SU-DHL-6 (cell line): Measurements from ENCODE around the gene GAB2.
"Not testable (repeated sequence)": the region's sequence is repeated elsewhere in the genome, so short reads cannot be mapped to it uniquely, and the experiment has no call there.

Source experiments
- H2AFZ ChIP-seq: fragments of 200-600 bp; sonication (generic); 2 replicates; pipeline ENCODE4 v1.6.1; 2014; ENCODE audit warnings: low read depth, mild to moderate bottlenecking, moderate library complexity, mixed read lengths, antibody characterized with exemption, low read length; ENCODE audit not compliant: severe bottlenecking
- H3F3A ChIP-seq: fragments of 200-600 bp; shearing (Covaris generic); 2 replicates; pipeline ENCODE4 v1.6.0; 2016; ENCODE audit warnings: antibody characterized with exemption, mild to moderate bottlenecking; ENCODE audit not compliant: insufficient read depth
- H3K27ac ChIP-seq: fragments of 200-600 bp; sonication (generic); 2 replicates; pipeline ENCODE4 v1.5.1; 2016; ENCODE audit warnings: low read depth, mild to moderate bottlenecking, low read length, moderate library complexity, mixed read lengths
- H3K27me3 ChIP-seq: fragments of 200-600 bp; sonication (generic), shearing (Covaris generic); 2 replicates; pipeline ENCODE4 v1.6.0; 2014; ENCODE audit warnings: mild to moderate bottlenecking, low read length
- H3K36me3 ChIP-seq: fragments of 200-600 bp; sonication (generic); 2 replicates; pipeline ENCODE4 v1.6.1; 2014; ENCODE audit warnings: mild to moderate bottlenecking, low read length, mixed read lengths
- H3K4me2 ChIP-seq: fragments of 300-600, 200-600 bp; shearing (Covaris generic), sonication (generic); 2 replicates; pipeline ENCODE4 v1.6.0; 2014; ENCODE audit warnings: low read length, low read depth, mild to moderate bottlenecking; ENCODE audit not compliant: poor library complexity, severe bottlenecking
- H3K4me3 ChIP-seq: fragments of 200-600 bp; sonication (generic); 2 replicates; pipeline ENCODE4 v1.5.1; 2014; ENCODE audit warnings: antibody characterized with exemption, low read length, mild to moderate bottlenecking, mixed read lengths; ENCODE audit not compliant: insufficient read depth, poor library complexity, severe bottlenecking
- H3K79me2 ChIP-seq: fragments of 200-600 bp; sonication (generic); 2 replicates; pipeline ENCODE4 v1.6.1; 2014; ENCODE audit warnings: mild to moderate bottlenecking, low read length, moderate library complexity; ENCODE audit not compliant: insufficient read depth
- H3K9ac ChIP-seq: fragments of 200-600 bp; sonication (generic); 2 replicates; pipeline ENCODE4 v1.7.0; 2014; ENCODE audit warnings: mild to moderate bottlenecking, low read length
- H3K9me2 ChIP-seq: fragments of 200-600 bp; sonication (generic); replicated peaks from 2 replicates; pipeline ENCODE4 v1.6.1; 2014; ENCODE audit warnings: low read length; ENCODE audit not compliant: insufficient read depth
- H3K9me3 ChIP-seq: fragments of 200-600 bp; sonication (generic); 2 replicates; pipeline ENCODE4 v1.6.1; 2014; ENCODE audit warnings: low read length, mixed read lengths; ENCODE audit not compliant: insufficient read depth
- H4K20me1 ChIP-seq: fragments of 200-600 bp; sonication (generic); 2 replicates; pipeline ENCODE4 v1.6.1; 2014; ENCODE audit warnings: low read depth, mild to moderate bottlenecking, antibody characterized with exemption, low read length, moderate library complexity, mixed read lengths
- EZH2phosphoT487 ChIP-seq: fragments of 200-600 bp; sonication (generic), shearing (Covaris generic); conservative IDR thresholded peaks from 2 replicates; pipeline ENCODE4 v1.6.1; 2018; ENCODE audit warnings: mild to moderate bottlenecking, antibody characterized with exemption, low read length, moderate library complexity, mixed read lengths
- TF ChIP-seq, protein P1 (sequence below): fragments of 200-600 bp; sonication (generic); IDR thresholded peaks from one replicate; pipeline ENCODE4 v1.5.1; 2017; ENCODE audit warnings: antibody characterized with exemption, mild to moderate bottlenecking, low read length, moderate library complexity; ENCODE audit not compliant: insufficient read depth, poor library complexity, severe bottlenecking

GAB2 gene

DNA sequence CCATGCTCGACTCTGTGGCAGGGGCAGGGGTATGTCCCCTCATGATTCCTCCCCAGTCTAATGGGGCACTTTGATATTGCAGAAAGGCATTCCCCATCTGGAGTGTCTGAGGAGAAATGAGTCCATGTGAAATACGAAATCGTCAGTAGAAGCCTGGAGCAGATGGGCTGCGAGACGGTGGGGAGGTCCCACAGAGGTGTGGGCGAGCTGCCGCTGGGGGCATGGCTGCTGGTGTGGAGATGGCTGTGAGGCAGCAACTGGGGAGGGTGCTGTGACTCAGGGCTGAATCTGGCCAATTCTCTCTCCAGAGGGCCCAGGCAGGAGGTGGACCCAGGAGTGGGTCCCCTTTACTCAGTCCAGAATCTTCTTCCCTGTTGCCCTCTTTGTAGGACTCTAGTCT is 240.4 kb downstream of the GAB2 start:
- Histone ChIP-seq H3K36me3 (no peaks in the 10 kb centered on the region), H3K9ac (no peak overlapping the region), H3K27me3 (no peaks in the 10 kb centered on the region), H3K79me2 (no peaks in the 10 kb centered on the region), H3K9me2 (no peaks in the 10 kb centered on the region), H3K9me3 (no peaks in the 10 kb centered on the region), H4K20me1 (no peaks in the 10 kb centered on the region), H3K27ac (no peak overlapping the region), H3F3A (no peaks in the 10 kb centered on the region), H3K4me2 (no peak overlapping the region), H3K4me3 (no peak overlapping the region), H2AFZ (no peak overlapping the region)
- TF ChIP-seq, protein P1, sequence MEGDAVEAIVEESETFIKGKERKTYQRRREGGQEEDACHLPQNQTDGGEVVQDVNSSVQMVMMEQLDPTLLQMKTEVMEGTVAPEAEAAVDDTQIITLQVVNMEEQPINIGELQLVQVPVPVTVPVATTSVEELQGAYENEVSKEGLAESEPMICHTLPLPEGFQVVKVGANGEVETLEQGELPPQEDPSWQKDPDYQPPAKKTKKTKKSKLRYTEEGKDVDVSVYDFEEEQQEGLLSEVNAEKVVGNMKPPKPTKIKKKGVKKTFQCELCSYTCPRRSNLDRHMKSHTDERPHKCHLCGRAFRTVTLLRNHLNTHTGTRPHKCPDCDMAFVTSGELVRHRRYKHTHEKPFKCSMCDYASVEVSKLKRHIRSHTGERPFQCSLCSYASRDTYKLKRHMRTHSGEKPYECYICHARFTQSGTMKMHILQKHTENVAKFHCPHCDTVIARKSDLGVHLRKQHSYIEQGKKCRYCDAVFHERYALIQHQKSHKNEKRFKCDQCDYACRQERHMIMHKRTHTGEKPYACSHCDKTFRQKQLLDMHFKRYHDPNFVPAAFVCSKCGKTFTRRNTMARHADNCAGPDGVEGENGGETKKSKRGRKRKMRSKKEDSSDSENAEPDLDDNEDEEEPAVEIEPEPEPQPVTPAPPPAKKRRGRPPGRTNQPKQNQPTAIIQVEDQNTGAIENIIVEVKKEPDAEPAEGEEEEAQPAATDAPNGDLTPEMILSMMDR, result no peak
- no peak for TF ChIP-seq EZH2phosphoT487

DNA sequence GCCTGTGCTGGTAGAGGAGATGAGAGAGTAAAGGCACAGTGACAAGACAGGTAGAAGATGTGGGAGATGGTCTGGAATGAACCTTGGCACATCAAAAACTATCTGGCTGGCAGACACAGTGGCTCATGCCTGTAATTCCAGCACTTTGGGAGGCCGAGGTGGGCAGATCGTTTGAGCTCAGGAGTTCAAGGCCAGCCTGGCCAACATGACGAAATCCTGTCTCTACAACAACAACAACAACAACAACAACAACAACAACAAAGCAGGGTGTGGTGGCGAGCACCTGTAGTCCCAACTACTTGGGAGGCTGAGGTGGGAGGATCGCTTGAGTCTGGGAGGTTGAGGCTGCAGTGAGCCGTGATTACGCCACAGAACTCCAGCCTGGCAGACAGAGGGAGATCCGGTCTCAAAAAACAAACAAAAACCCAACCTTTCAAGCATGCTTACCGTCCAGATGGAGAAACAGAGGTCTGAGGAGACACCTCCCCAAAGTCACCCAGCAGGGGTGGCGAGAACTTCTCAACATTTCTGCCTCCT is 240.9 kb downstream of the GAB2 start:
- Histone ChIP-seq H3K27ac (no peak overlapping the region), H3F3A (no peaks in the 10 kb centered on the region), H3K4me3 (no peak overlapping the region), H3K9me3 (no peaks in the 10 kb centered on the region), H3K27me3 (no peaks in the 10 kb centered on the region), H2AFZ (no peak overlapping the region), H3K9ac (no peak overlapping the region), H3K9me2 (no peaks in the 10 kb centered on the region), H3K4me2 (no peak overlapping the region), H4K20me1 (no peaks in the 10 kb centered on the region), H3K36me3 (no peaks in the 10 kb centered on the region), H3K79me2 (no peaks in the 10 kb centered on the region)
- TF ChIP-seq, protein P1, result no peak
- TF ChIP-seq EZH2phosphoT487, result no peak

DNA sequence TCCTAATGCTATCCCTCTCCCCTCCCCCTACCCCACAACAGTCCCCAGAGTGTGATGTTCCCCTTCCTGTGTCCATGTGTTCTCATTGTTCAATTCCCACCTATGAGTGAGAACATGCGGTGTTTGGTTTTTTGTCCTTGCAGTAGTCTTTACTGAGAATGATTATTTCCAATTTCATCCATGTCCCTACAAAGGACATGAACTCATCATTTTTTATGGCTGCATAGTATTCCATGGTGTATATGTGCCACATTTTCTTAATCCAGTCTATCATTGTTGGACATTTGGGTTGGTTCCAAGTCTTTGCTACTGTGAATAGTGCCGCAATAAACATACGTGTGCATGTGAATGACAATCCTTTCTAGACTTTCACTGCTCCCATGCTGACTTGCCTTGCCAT is 241.8 kb downstream of the GAB2 start:
- not testable (repeated sequence) for H3K79me2 ChIP-seq, H3K36me3 ChIP-seq

DNA sequence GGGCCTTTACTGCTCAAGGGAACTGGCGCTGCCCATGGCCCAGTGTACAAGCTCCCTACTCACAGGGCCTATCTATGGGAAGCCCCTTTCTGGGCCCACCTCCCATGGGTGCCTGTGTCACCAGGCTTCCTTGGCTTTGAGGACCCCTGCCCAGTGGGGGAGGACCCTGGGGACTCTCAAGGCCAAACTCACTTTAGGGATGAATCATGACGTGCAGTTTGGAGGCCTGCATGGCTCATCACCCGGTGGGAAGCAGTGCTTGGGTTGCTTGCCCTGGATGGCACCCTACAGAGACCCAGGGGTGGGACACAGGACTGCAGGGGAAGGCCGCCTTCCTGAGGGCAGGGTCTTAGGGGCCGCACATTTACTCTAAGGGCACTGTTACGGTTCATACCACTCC is 245.7 kb downstream of the GAB2 start:
- Histone ChIP-seq H4K20me1 (no peaks in the 10 kb centered on the region), H2AFZ (no peak overlapping the region), H3K27me3 (no peaks in the 10 kb centered on the region), H3K79me2 (no peaks in the 10 kb centered on the region), H3F3A (no peaks in the 10 kb centered on the region), H3K36me3 (no peaks in the 10 kb centered on the region), H3K4me2 (no peak overlapping the region), H3K9me2 (no peaks in the 10 kb centered on the region), H3K9me3 (no peaks in the 10 kb centered on the region), H3K4me3 (no peak overlapping the region), H3K9ac (no peak overlapping the region), H3K27ac (no peak overlapping the region)
- TF ChIP-seq, protein P1, result no peak
- TF ChIP-seq EZH2phosphoT487, result no peak

More for the DNA sequence above, 241.8 kb downstream of the GAB2 start:
- not testable (repeated sequence) for H3F3A ChIP-seq, H3K27ac ChIP-seq, H3K4me3 ChIP-seq, H3K27me3 ChIP-seq, H3K9ac ChIP-seq, H3K9me2 ChIP-seq, H3K4me2 ChIP-seq, H4K20me1 ChIP-seq, H3K9me3 ChIP-seq, H2AFZ ChIP-seq
